Astrocyte (in vitro differentiated cells and primary cell): Measurements from ENCODE around the gene PCDHA5.

Source experiments
- EZH2 ChIP-seq: IDR thresholded peaks from 2 replicates; pipeline ENCODE4 v1.6.1; 2012; ENCODE audit warnings: mild to moderate bottlenecking, low read length, inconsistent platforms; ENCODE audit not compliant: insufficient read depth
- TF ChIP-seq, protein P1 (sequence below): IDR thresholded peaks from 2 replicates; pipeline ENCODE4 v1.5.1; 2011; ENCODE audit warnings: low read depth, mild to moderate bottlenecking, inconsistent platforms, low read length, moderate library complexity; ENCODE audit not compliant: insufficient read depth

- TF ChIP-seq, protein P1, sequence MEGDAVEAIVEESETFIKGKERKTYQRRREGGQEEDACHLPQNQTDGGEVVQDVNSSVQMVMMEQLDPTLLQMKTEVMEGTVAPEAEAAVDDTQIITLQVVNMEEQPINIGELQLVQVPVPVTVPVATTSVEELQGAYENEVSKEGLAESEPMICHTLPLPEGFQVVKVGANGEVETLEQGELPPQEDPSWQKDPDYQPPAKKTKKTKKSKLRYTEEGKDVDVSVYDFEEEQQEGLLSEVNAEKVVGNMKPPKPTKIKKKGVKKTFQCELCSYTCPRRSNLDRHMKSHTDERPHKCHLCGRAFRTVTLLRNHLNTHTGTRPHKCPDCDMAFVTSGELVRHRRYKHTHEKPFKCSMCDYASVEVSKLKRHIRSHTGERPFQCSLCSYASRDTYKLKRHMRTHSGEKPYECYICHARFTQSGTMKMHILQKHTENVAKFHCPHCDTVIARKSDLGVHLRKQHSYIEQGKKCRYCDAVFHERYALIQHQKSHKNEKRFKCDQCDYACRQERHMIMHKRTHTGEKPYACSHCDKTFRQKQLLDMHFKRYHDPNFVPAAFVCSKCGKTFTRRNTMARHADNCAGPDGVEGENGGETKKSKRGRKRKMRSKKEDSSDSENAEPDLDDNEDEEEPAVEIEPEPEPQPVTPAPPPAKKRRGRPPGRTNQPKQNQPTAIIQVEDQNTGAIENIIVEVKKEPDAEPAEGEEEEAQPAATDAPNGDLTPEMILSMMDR, result no peak
- TF ChIP-seq EZH2, result no peak
Observed at GRCh38 chr5:140780512-140780911, 40.9 kb upstream of the PCDHA5 start.
